Activated CD4-positive, CD25-positive, alpha-beta regulatory T cell treated with anti-CD3 and anti-CD28 coated beads, Interleukin-2, amount 50 U/mL, for 72 hours (primary cell): ENCODE measurements around the gene DNAJB8.

Source experiments
- DNase-seq: peaks from one replicate; pipeline ENCODE4 v3.0.0; 2021

Gene DNAJB8

GRCh38 chr3:128424508-128425069 lies 42.1 kb downstream of the DNAJB8 start:
- DNase-seq, result no peak

- no peak for DNase-seq
Observed at GRCh38 chr3:128423525-128424147, 43.1 kb downstream of the DNAJB8 start.

- DNase-seq, result no peak
Observed at GRCh38 chr3:128422762-128423524, 43.7 kb downstream of the DNAJB8 start.

- no peak for DNase-seq
Observed at GRCh38 chr3:128421966-128422365, 44.7 kb downstream of the DNAJB8 start.

GRCh38 chr3:128421439-128421836 lies 45.3 kb downstream of the DNAJB8 start:
- no peak for DNase-seq

- DNase-seq, result no peak
Observed at GRCh38 chr3:128420720-128421438, 45.8 kb downstream of the DNAJB8 start.

- no peak for DNase-seq
Observed at GRCh38 chr3:128420289-128420688, 46.4 kb downstream of the DNAJB8 start.

GRCh38 chr3:128419311-128419710 lies 47.4 kb downstream of the DNAJB8 start:
- DNase-seq, result no peak

- no peak for DNase-seq
Observed at GRCh38 chr3:128418900-128419299, 47.8 kb downstream of the DNAJB8 start.

- DNase-seq, result no peak
Observed at GRCh38 chr3:128416578-128417211, 50.0 kb downstream of the DNAJB8 start.

- DNase-seq, result no peak
Observed at GRCh38 chr3:128415773-128416577, 50.7 kb downstream of the DNAJB8 start.

- DNase-seq, result no peak
Observed at GRCh38 chr3:128415200-128415772, 51.4 kb downstream of the DNAJB8 start.

- no peak for DNase-seq
Observed at GRCh38 chr3:128413413-128414205, 53.1 kb downstream of the DNAJB8 start.

- no peak for DNase-seq
Observed at GRCh38 chr3:128413003-128413370, 53.7 kb downstream of the DNAJB8 start.
